Measurements from ENCODE around the gene PPP1R16B. TPM values are rescaled to one million over a fixed set of nuclear protein-coding genes. Genes with fewer than 3 reads are reported as not detected.

The PPP1R16B gene
- total RNA-seq, 2 experiments from 2014 or later = 111 to 114 TPM

DNA sequence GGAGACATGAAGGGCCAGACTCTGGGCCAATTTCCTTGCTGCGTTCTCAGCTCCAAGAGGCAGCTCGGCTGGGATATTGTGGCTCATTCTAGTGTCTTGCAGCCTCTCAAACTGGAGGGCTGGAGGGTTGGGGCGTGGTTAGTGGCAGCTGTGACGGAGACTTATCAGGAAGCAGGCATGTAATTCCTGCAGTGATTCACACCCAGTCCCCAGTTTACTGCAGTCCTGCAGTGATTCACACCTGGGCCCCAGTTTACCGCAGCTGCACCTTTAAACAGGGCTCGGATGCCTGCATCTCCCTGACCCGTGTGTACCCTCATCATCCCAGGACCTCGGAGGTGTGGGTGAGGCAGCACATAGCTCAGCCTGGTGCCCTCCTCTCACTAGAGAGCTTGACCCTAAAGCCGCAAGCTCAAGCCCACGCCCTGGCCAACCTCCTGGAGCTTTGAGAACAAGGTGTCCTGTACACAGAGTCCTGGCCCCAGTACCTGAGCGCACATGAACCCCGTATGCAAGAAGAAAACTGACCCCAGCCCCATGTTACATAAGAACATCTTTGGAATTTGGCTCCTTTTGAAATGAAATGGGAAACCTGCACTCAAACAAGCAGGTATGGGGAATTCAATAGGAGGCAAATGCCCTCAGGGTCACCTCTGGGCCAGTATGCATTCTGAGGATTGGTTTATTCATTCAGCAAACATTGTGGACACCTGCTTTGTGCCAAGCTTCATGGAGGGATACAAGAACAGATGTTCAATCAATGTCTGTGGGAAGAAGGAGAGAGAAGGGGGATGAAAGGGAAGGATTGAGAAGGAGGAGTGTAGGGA lies 65.4 kb downstream of the PPP1R16B start:
- peak overlapping the region; percentile 88 for H3K27ac Mint-ChIP-seq
- DNase-seq = peak; percentile 85
- intact Hi-C loops (cut with micrococcal nuclease) = no loop called here
- peak overlapping the region; percentile 50 for H3K4me3 Mint-ChIP-seq
- H3K36me3 Mint-ChIP-seq = peaks cover 13% of the 10 kb centered on the region
- no peaks in the 10 kb centered on the region for H3K27me3 Mint-ChIP-seq
- ChIA-PET CTCF (interaction anchor here (1.2 to 7.0 kb wide), 4 partner anchors 10 to 27 kb away, joined by 3 to 34 read pairs (median 10); no protein-coding TSS in a partner anchor), POLR2A (interaction anchor here (2.0 to 2.6 kb wide), 2 partner anchors 8 to 11 kb away, joined by 10 to 12 read pairs; no protein-coding TSS in a partner anchor)
- H3K9me3 Mint-ChIP-seq = no peaks in the 10 kb centered on the region
- peaks cover 74% of the 10 kb centered on the region for H3K4me1 Mint-ChIP-seq (ENCODE audit: low read depth)

DNA sequence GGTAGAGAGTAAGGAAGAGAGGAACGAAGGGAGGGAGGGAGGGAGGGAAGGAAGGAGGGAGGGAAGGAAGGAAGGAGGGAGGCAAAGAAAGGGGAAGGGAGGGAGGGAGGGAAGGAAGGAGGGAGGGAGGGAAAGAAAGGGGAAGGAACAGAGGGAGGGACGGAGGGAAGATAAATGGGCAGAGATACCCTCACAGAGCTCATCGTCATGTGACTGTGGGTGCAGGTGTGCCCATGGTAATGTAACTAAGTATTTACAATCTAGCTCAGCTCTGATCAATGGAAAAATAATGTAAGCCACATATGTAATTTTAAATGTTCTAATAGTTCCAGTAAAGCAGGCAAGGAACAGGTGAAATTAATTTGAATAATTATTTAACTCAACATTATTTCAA lies 66.1 kb downstream of the PPP1R16B start:
- H3K36me3 Mint-ChIP-seq = peaks cover 13% of the 10 kb centered on the region
- peak overlapping the region; percentile 88 for H3K27ac Mint-ChIP-seq
- no peaks in the 10 kb centered on the region for H3K27me3 Mint-ChIP-seq
- H3K4me3 Mint-ChIP-seq = no peak overlapping the region
- DNase-seq = no peak
- CTCF ChIA-PET = interaction anchor here (1.2 to 7.0 kb wide), 5 partner anchors 11 to 28 kb away, joined by 3 to 34 read pairs (median 3); no protein-coding TSS in a partner anchor
- H3K9me3 Mint-ChIP-seq = no peaks in the 10 kb centered on the region
- intact Hi-C loops (cut with micrococcal nuclease) = no loop called here
- POLR2A ChIA-PET = interaction anchor here (2.0 to 2.6 kb wide), 2 partner anchors 9 to 12 kb away, joined by 10 to 12 read pairs; no protein-coding TSS in a partner anchor
- H3K4me1 Mint-ChIP-seq (ENCODE audit: low read depth) = peaks cover 79% of the 10 kb centered on the region

GRCh38 chr20:38872036-38872435 lies 66.5 kb downstream of the PPP1R16B start:
- Mint-ChIP-seq H3K27me3 (no peaks in the 10 kb centered on the region), H3K4me3 (peak overlapping the region; percentile 72), H3K9me3 (no peaks in the 10 kb centered on the region), H3K27ac (peak overlapping the region; percentile 94), H3K4me1 (ENCODE audit: low read depth) (peaks cover 81% of the 10 kb centered on the region), H3K36me3 (peaks cover 11% of the 10 kb centered on the region)
- ChIA-PET POLR2A (interaction anchor here (1.4 to 3.9 kb wide), 6 partner anchors 9 to 124 kb away, joined by 6 to 33 read pairs (median 10); partner anchors contain the start of gene ACTR5), CTCF (interaction anchor here (0.6 to 7.0 kb wide), 5 partner anchors 15 to 29 kb away, joined by 3 to 34 read pairs (median 3); no protein-coding TSS in a partner anchor)
- intact Hi-C loops (cut with micrococcal nuclease) = loop anchor here (2.0 kb wide), 1 partner anchor 13 kb away; no protein-coding TSS in a partner anchor
- DNase-seq = no peak

- intact Hi-C loops (cut with micrococcal nuclease) = loop anchor here (1.0 to 2.0 kb wide), 6 partner anchors 9 to 67 kb away; partner anchors contain the start of gene PPP1R16B
- ChIA-PET POLR2A (interaction anchor here (0.9 to 4.5 kb wide), 14 partner anchors 10 to 125 kb away, joined by 3 to 36 read pairs (median 7); partner anchors contain the start of genes ACTR5 and PPP1R16B), CTCF (interaction anchor here (0.6 to 7.0 kb wide), 12 partner anchors 10 to 224 kb away, joined by 3 to 34 read pairs (median 3); partner anchors contain the start of gene PPP1R16B)
- H3K4me1 Mint-ChIP-seq (ENCODE audit: low read depth) = peaks cover 86% of the 10 kb centered on the region
- H3K9me3 Mint-ChIP-seq = no peaks in the 10 kb centered on the region
- H3K36me3 Mint-ChIP-seq = peaks cover 13% of the 10 kb centered on the region
- H3K27me3 Mint-ChIP-seq = no peaks in the 10 kb centered on the region
- peak overlapping the region; percentile 72 for H3K4me3 Mint-ChIP-seq
- H3K27ac Mint-ChIP-seq = peak overlapping the region; percentile 94
- peak; percentile 56 for DNase-seq
Observed at GRCh38 chr20:38872491-38873049, 67.1 kb downstream of the PPP1R16B start.

DNA sequence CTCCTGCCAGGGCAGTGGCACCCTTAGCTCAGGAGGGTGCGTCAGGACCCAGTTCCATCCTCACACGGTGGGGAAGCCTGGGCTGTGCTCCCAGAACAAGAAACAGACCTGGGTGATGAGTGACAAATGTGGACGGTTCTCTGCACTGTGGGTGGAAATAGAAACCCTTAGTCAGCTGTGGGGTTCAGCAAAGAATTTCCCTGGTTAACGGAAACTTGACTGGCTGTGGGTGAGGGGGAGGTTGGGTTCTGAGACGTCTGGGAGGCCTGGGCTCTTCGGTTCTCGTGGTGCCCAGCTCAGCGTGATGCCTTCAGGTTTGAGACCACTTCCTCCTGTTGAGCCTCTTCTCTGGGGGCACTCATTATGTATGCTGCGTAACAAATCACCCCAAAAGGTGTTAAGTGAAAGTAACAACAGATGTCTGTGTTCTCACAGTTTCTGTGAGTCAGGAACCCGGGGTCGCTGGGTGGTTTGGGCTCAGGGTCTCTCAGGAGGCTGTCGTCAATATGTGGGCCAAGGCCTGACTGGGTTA lies 67.6 kb downstream of the PPP1R16B start:
- peaks cover 11% of the 10 kb centered on the region for H3K36me3 Mint-ChIP-seq
- DNase-seq = peak; percentile 94
- peak overlapping the region; percentile 94 for H3K27ac Mint-ChIP-seq
- H3K4me1 Mint-ChIP-seq (ENCODE audit: low read depth) = peaks cover 87% of the 10 kb centered on the region
- POLR2A ChIA-PET = interaction anchor here (0.6 to 4.5 kb wide), 17 partner anchors 10 to 125 kb away, joined by 3 to 36 read pairs (median 5); partner anchors contain the start of genes ACTR5 and PPP1R16B
- CTCF ChIA-PET = interaction anchor here (0.6 to 7.0 kb wide), 10 partner anchors 10 to 224 kb away, joined by 3 to 34 read pairs (median 3); partner anchors contain the start of gene PPP1R16B
- H3K9me3 Mint-ChIP-seq = no peaks in the 10 kb centered on the region
- no peaks in the 10 kb centered on the region for H3K27me3 Mint-ChIP-seq
- intact Hi-C loops (cut with micrococcal nuclease) = loop anchor here (1.0 to 2.0 kb wide), 6 partner anchors 10 to 68 kb away; partner anchors contain the start of gene PPP1R16B
- peak overlapping the region; percentile 72 for H3K4me3 Mint-ChIP-seq

- Mint-ChIP-seq H3K4me3 (peak overlapping the region; percentile 69), H3K4me1 (ENCODE audit: low read depth) (peaks cover 87% of the 10 kb centered on the region), H3K27ac (peak overlapping the region; percentile 94), H3K36me3 (peaks cover 12% of the 10 kb centered on the region), H3K27me3 (no peaks in the 10 kb centered on the region), H3K9me3 (no peaks in the 10 kb centered on the region)
- ChIA-PET POLR2A (interaction anchor here (1.0 to 4.5 kb wide), 11 partner anchors 12 to 127 kb away, joined by 3 to 36 read pairs (median 5); partner anchors contain the start of genes ACTR5 and PPP1R16B), CTCF (interaction anchor here (1.0 to 7.0 kb wide), 5 partner anchors 14 to 67 kb away, joined by 3 to 34 read pairs (median 4); no protein-coding TSS in a partner anchor)
- no peak for DNase-seq
- intact Hi-C loops (cut with micrococcal nuclease) = loop anchor here (2.0 kb wide), 1 partner anchor 88 kb away; the partner anchor contains the start of gene DHX35
Observed at GRCh38 chr20:38874460-38875174, 69.1 kb downstream of the PPP1R16B start.

DNA sequence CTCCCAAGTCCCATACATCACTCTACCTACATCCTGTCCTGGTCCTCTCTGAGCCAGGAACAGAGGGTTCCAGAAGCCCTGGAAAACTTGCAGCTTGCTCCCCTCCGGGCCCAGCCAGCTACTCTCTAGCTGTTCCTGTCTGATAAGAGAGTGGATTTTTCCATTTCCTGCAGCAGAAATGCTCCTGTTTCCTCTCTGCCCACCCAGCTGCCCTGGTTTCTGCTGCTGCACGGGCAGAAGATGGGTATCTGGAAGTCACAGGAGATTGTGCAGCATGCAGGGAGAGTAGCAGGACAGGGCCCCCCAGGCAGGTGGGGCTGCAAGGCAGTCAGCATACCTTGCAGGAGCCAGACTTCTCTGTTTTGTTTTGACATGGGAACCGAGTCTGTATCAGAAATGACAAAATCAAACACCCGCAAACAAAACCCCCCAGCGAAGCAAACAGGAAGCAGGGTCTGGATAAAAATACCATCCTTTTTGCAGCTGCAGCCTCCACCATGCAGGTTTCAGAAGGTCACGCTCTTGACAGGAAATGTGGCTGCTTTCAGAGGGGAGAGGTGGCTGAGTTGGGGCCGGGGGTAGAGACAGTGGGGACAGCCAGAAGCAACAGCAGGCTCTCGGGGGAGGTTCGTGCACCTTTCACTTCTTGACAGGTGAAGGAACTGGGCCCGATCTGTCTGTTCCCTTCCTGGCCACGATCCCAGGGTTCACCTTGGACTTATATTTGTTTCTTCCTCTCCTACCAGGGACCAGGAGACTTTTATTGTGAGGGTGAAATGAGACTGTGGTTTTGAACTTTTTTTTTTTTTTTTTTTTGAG lies 69.9 kb downstream of the PPP1R16B start:
- Mint-ChIP-seq H3K4me3 (peak overlapping the region; percentile 69), H3K36me3 (peaks cover 14% of the 10 kb centered on the region), H3K27ac (peak overlapping the region; percentile 94), H3K27me3 (no peaks in the 10 kb centered on the region), H3K9me3 (no peaks in the 10 kb centered on the region), H3K4me1 (ENCODE audit: low read depth) (peaks cover 88% of the 10 kb centered on the region)
- intact Hi-C loops (cut with micrococcal nuclease) = loop anchor here (2.0 kb wide), 1 partner anchor 87 kb away; the partner anchor contains the start of gene DHX35
- peak; percentile 73 for DNase-seq
- POLR2A ChIA-PET = interaction anchor here (1.0 to 4.5 kb wide), 10 partner anchors 12 to 128 kb away, joined by 3 to 36 read pairs (median 5); partner anchors contain the start of gene PPP1R16B
- CTCF ChIA-PET = interaction anchor here (1.0 to 7.0 kb wide), 5 partner anchors 14 to 68 kb away, joined by 3 to 34 read pairs (median 4); no protein-coding TSS in a partner anchor

- Mint-ChIP-seq H3K27me3 (no peaks in the 10 kb centered on the region), H3K36me3 (peaks cover 14% of the 10 kb centered on the region), H3K27ac (peak overlapping the region; percentile 67), H3K9me3 (no peaks in the 10 kb centered on the region), H3K4me3 (no peak overlapping the region), H3K4me1 (ENCODE audit: low read depth) (peaks cover 88% of the 10 kb centered on the region)
- intact Hi-C loops (cut with micrococcal nuclease) = no loop called here
- ChIA-PET POLR2A (no interaction called here), CTCF (no interaction called here)
- peak; percentile 48 for DNase-seq
Observed at GRCh38 chr20:38877483-38877882, 72.0 kb downstream of the PPP1R16B start.

DNA sequence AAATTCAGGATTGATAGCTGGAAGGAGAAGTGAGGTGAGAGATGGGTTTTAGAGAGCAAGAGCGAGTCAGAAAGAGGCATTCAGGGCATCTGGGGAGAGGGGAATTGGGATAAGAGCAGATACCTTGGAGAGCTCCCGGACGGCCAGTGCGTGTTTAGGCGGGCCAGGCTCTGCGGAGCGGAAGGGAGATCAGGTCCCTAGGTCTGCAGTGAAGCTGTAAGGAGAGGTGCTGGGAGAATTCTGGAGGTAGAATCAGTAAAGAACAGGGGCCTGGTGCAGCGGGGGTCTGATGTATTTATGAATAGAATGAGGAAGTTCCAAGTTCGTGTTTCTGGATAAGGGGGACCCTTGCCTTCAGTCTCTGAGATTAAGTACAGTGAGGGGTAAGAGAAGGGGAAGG lies 73.4 kb downstream of the PPP1R16B start:
- Mint-ChIP-seq H3K4me1 (ENCODE audit: low read depth) (peaks cover 86% of the 10 kb centered on the region), H3K27me3 (no peaks in the 10 kb centered on the region), H3K36me3 (peaks cover 14% of the 10 kb centered on the region), H3K27ac (peak overlapping the region; percentile 6), H3K9me3 (no peaks in the 10 kb centered on the region), H3K4me3 (no peak overlapping the region)
- POLR2A ChIA-PET = interaction anchor here (1.5 kb wide), 1 partner anchor 13 kb away, joined by 5 read pairs; no protein-coding TSS in a partner anchor
- DNase-seq = no peak
- intact Hi-C loops (cut with micrococcal nuclease) = no loop called here
- CTCF ChIA-PET = interaction anchor here (1.4 to 3.1 kb wide), 4 partner anchors 10 to 74 kb away, joined by 3 to 19 read pairs (median 6); partner anchors contain the start of gene PPP1R16B

All from activated CD4-positive, alpha-beta memory T cell treated with anti-CD3 and anti-CD28 coated beads for 36 hours (primary cell).